Neuron (in vitro differentiated cells): ENCODE results near the gene TAGLN2.

Source experiments
- H2AFZ ChIP-seq: one replicate; pipeline ENCODE4 v1.6.1; 2013; ENCODE audit warnings: low read depth, mild to moderate bottlenecking, inconsistent platforms, low read length, moderate library complexity
- H3K27me3 ChIP-seq: one replicate; pipeline ENCODE4 v1.6.1; 2013; ENCODE audit warnings: low read length; ENCODE audit not compliant: insufficient read depth
- H3K36me3 ChIP-seq: one replicate; pipeline ENCODE4 v1.6.1; 2013; ENCODE audit warnings: low read length; ENCODE audit not compliant: insufficient read depth
- H3K4me1 ChIP-seq: one replicate; pipeline ENCODE4 v1.6.1; 2013; ENCODE audit warnings: low read length; ENCODE audit not compliant: insufficient read depth
- H3K4me3 ChIP-seq: 2 replicates; pipeline ENCODE4 v1.5.1; 2013; ENCODE audit warnings: mild to moderate bottlenecking, low read length, moderate library complexity
- H3K9me3 ChIP-seq: one replicate; pipeline ENCODE4 v1.6.1; 2013; ENCODE audit warnings: low read length

Gene TAGLN2

GRCh38 chr1:159869607-159870006, 55.7 kb downstream of the TAGLN2 start:
- no peak overlapping the region for H2AFZ ChIP-seq
- no peak overlapping the region for H3K4me3 ChIP-seq
- no peaks in the 10 kb centered on the region for H3K4me1 ChIP-seq
- peaks cover 35% of the 10 kb centered on the region for H3K27me3 ChIP-seq
- H3K36me3 ChIP-seq: no peaks in the 10 kb centered on the region
- H3K9me3 ChIP-seq: no peaks in the 10 kb centered on the region

- H3K4me1 ChIP-seq: no peaks in the 10 kb centered on the region
- H3K4me3 ChIP-seq: no peak overlapping the region
- H3K36me3 ChIP-seq: no peaks in the 10 kb centered on the region
- H3K9me3 ChIP-seq: no peaks in the 10 kb centered on the region
- no peak overlapping the region for H2AFZ ChIP-seq
- peaks cover 32% of the 10 kb centered on the region for H3K27me3 ChIP-seq
Measured at GRCh38 chr1:159869173-159869572, 56.1 kb downstream of the TAGLN2 start.

DNA sequence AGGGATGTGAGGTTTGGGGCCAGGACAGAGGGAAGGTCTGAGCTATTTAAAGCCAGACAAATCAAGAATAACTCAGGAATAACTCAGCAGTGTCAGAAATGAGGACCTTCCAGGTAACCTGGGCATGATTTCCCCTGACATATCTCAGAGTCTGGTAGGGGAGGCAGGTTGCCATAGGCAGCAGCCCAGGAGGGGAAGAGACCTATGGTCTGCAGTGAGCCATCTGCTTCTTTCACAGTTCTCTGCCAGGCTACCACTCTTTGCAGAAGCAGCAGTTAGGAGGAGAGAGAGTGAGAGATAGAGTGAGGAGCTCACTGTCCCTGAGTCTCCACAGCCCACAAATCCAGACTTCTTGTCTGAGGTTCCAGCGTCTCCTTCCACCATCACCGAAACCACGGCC, 56.5 kb downstream of the TAGLN2 start:
- Histone ChIP-seq H3K36me3 (no peaks in the 10 kb centered on the region), H3K27me3 (peaks cover 31% of the 10 kb centered on the region), H3K4me1 (no peaks in the 10 kb centered on the region), H3K4me3 (no peak overlapping the region), H2AFZ (no peak overlapping the region), H3K9me3 (no peaks in the 10 kb centered on the region)
